Activated CD8-positive, alpha-beta memory T cell treated with anti-CD3 and anti-CD28 coated beads for 1 hour (primary cell): ENCODE data around the gene CDH13.

Source experiments
- DNase-seq, 2 donors: peaks; one replicate each; pipeline ENCODE4 v3.0.0-alpha.2; 2020; ENCODE audit warnings: low read depth in 1 of 2; ENCODE audit errors: extremely low read depth in 1 of 2

CDH13 gene

GRCh38 chr16:83269048-83269447, 642.3 kb downstream of the CDH13 start:
- DNase-seq = no peak

GRCh38 chr16:83269541-83269940, 642.8 kb downstream of the CDH13 start:
- DNase-seq = no peak

- DNase-seq = no peak
Measured at GRCh38 chr16:83270061-83270460, 643.3 kb downstream of the CDH13 start.

GRCh38 chr16:83270640-83271039, 643.9 kb downstream of the CDH13 start:
- DNase-seq = no peak

GRCh38 chr16:83271123-83271522, 644.4 kb downstream of the CDH13 start:
- DNase-seq = no peak

GRCh38 chr16:83271970-83272575, 645.3 kb downstream of the CDH13 start:
- DNase-seq = no peak

- DNase-seq = no peak
Measured at GRCh38 chr16:83272843-83273242, 646.1 kb downstream of the CDH13 start.

- DNase-seq = no peak
Measured at GRCh38 chr16:83273504-83274173, 646.9 kb downstream of the CDH13 start.

GRCh38 chr16:83279251-83279650, 652.5 kb downstream of the CDH13 start:
- no peak for DNase-seq

GRCh38 chr16:83285921-83286320, 659.2 kb downstream of the CDH13 start:
- no peak for DNase-seq

GRCh38 chr16:83296505-83296904, 669.7 kb downstream of the CDH13 start:
- DNase-seq = no peak

- DNase-seq = no peak
Measured at GRCh38 chr16:83298541-83298940, 671.8 kb downstream of the CDH13 start.

GRCh38 chr16:83300326-83300725, 673.6 kb downstream of the CDH13 start:
- DNase-seq = no peak

- DNase-seq = no peak
Measured at GRCh38 chr16:83301971-83302370, 675.2 kb downstream of the CDH13 start.

- DNase-seq = no peak
Measured at GRCh38 chr16:83302853-83303252, 676.1 kb downstream of the CDH13 start.

GRCh38 chr16:83305092-83305491, 678.3 kb downstream of the CDH13 start:
- DNase-seq = no peak

GRCh38 chr16:83306961-83307593, 680.3 kb downstream of the CDH13 start:
- DNase-seq = no peak

GRCh38 chr16:83307594-83307992, 680.8 kb downstream of the CDH13 start:
- no peak for DNase-seq

- DNase-seq = no peak
Measured at GRCh38 chr16:83308414-83308813, 681.6 kb downstream of the CDH13 start.

- DNase-seq = no peak
Measured at GRCh38 chr16:83310816-83311215, 684.0 kb downstream of the CDH13 start.

- DNase-seq = no peak
Measured at GRCh38 chr16:83312015-83312717, 685.4 kb downstream of the CDH13 start.
